Heart left ventricle (tissue), 13 donors: ENCODE data around the gene MDFIC.

Experiments
- POLR2A ChIP-seq, 2 donors: fragments of 450-650 bp; IDR thresholded peaks; one replicate each; pipeline ENCODE4 v1.6.1; 2017; ENCODE audit warnings: antibody characterized with exemption in 2 of 2, mild to moderate bottlenecking in 2 of 2, moderate library complexity in 2 of 2
- TF ChIP-seq, protein P1 (sequence below), 12 donors: fragments of 200-600 bp; sonication (generic) in 4 of 12; IDR thresholded peaks; one replicate each; pipeline versions ENCODE4 v1.5.0 to v1.8.0; 2018 to 2022; ENCODE audit warnings: antibody characterized with exemption in 12 of 12, mild to moderate bottlenecking in 5 of 12
- donor health status: ischemic (EF 13 %, LVEDD 7.1; RV severe dilation, severe dysfunction).
- donor health status: DM: no; HTN: yes; CAD: no.
- donor health status: DM: no; HTN: no; CAD: no.
- donor health status: ischemic (EF 25% LVEDD 6.9; RV normal size, moderate dysfunction).
- donor health status: ischemic (EF 25% LVEDD 5.7; RV mildly dilated, moderate dysfunction).
- donor health status: ischemic (EF 35%, LVEDD 5.7; RV mildly dilated, moderate dysfunction).
- donor health status: nonischemic (EF 11% LVEDD 7.7; RV severe dilation, severe dysfunction).
- donor health status: DM: yes; HTN: yes; CAD: no.
- donor health status: PGD.
- donor health status: ischemic (EF 29% LVEDD 5.4; RV normal size, mild dysfunction).
- donor health status: nonischemic (EF 23%, LVEDD 6.1; RV moderate dilation, normal function).

DNA sequence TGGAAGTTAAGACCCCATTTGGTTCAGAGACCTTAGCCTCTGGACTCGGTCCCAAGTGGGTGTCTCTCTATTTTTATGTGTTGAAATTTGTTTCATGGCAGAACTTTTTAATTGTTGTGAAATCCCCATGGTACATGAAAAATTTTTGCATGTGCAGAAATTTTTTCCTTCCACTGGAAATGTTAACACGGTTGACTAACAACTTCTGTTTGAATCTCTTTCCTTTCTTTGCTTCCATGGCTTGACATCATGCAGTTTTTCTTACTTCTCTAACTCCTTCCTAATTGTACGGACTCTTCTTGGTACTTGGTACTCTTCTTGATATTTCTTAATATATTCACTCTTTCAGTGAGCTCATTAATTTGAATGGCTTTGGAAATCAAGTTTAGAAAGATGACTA is 18.3 kb downstream of the MDFIC start:
- TF ChIP-seq, protein P1, sequence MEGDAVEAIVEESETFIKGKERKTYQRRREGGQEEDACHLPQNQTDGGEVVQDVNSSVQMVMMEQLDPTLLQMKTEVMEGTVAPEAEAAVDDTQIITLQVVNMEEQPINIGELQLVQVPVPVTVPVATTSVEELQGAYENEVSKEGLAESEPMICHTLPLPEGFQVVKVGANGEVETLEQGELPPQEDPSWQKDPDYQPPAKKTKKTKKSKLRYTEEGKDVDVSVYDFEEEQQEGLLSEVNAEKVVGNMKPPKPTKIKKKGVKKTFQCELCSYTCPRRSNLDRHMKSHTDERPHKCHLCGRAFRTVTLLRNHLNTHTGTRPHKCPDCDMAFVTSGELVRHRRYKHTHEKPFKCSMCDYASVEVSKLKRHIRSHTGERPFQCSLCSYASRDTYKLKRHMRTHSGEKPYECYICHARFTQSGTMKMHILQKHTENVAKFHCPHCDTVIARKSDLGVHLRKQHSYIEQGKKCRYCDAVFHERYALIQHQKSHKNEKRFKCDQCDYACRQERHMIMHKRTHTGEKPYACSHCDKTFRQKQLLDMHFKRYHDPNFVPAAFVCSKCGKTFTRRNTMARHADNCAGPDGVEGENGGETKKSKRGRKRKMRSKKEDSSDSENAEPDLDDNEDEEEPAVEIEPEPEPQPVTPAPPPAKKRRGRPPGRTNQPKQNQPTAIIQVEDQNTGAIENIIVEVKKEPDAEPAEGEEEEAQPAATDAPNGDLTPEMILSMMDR (IDR thresholded peaks at IDR 0.05) = no peak
- no peak for TF ChIP-seq POLR2A (IDR thresholded peaks at IDR 0.05)
